Activated CD8-positive, alpha-beta T cell treated with anti-CD3 and anti-CD28 coated beads for 36 hours (primary cell): Measurements from ENCODE around the gene EPS8. TPM values are rescaled to one million over a fixed set of nuclear protein-coding genes. Genes with fewer than 3 reads are reported as not detected.

Experiments used
- ATAC-seq: fragments of 200-7000 bp; cut with Tn5 transposase; one replicate; pipeline ENCODE4 v1.10.0; 2021; ENCODE audit warnings: mild to moderate bottlenecking, moderate library complexity
- CTCF ChIA-PET: fragments of 350-600 bp; sonication (Branson Sonifier 250); formaldehyde crosslinking; loops from one replicate; lab custom pipeline; 2021; ENCODE audit warnings: antibody characterized with exemption; lab: Charles Lee
- POLR2A ChIA-PET: fragments of 350-600 bp; sonication (Branson Sonifier 250); formaldehyde crosslinking; loops from one replicate; lab custom pipeline; 2021; ENCODE audit warnings: antibody characterized with exemption; lab: Charles Lee
- DNase-seq: peaks from one replicate; pipeline ENCODE4 v3.0.0-alpha.2; 2020
- H3K27ac Mint-ChIP-seq: one replicate; pipeline ENCODE4 v1.8.0; 2021; ENCODE audit warnings: mild to moderate bottlenecking, mixed read lengths
- H3K27me3 Mint-ChIP-seq: one replicate; pipeline ENCODE4 v1.8.0; 2021; ENCODE audit warnings: mixed read lengths
- H3K36me3 Mint-ChIP-seq: one replicate; pipeline ENCODE4 v1.8.0; 2021; ENCODE audit warnings: low read depth, mixed read lengths
- H3K4me1 Mint-ChIP-seq: one replicate; pipeline ENCODE4 v1.8.0; 2021; ENCODE audit warnings: low read depth, mixed read lengths
- H3K4me3 Mint-ChIP-seq: one replicate; pipeline ENCODE4 v1.8.0; 2021; ENCODE audit warnings: mild to moderate bottlenecking, moderate library complexity, mixed read lengths
- H3K9me3 Mint-ChIP-seq: one replicate; pipeline ENCODE4 v1.8.0; 2021; ENCODE audit warnings: mixed read lengths
- intact Hi-C: fragments of 100-400 bp; cut with micrococcal nuclease; formaldehyde crosslinking; loops from one replicate; pipeline ENCODE4 v1.10.0; 2022
- total RNA-seq, 2 experiments: library from RNA; stranded (reverse); gene quantifications; one replicate each; pipeline ENCODE4 v1.2.3, GENCODE V29; 2021
- TF ChIP-seq, protein P1 (sequence below): fragments of 200-600 bp; IDR thresholded peaks from one replicate; pipeline ENCODE4 v1.8.0; 2022; ENCODE audit warnings: antibody characterized with exemption, mild to moderate bottlenecking

Gene EPS8
- total RNA-seq, 2 experiments from 2014 or later, result 1.8 to 2.3 TPM

DNA sequence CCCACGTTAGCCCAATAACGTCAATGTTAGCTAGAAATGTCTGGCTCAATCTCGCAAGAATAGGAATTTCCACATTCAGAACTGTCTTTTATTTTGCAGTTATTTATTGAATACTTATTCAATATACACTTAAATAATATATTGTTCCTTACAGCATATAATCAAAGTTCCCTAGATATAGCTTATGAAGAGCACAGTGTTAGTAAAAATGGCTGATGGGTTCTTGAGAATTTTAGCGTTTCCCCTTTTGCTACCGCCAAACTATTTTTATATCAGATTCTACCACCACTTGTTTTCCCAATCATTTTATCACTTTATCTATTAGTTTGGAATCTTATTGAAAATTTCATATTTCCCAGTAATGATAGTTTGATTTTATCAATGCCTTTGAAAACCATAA lies 12.7 kb downstream of the EPS8 start:
- Mint-ChIP-seq H3K27ac (no peak overlapping the region), H3K36me3 (no peaks in the 10 kb centered on the region), H3K4me1 (peaks cover 2% of the 10 kb centered on the region), H3K4me3 (no peak overlapping the region), H3K9me3 (no peaks in the 10 kb centered on the region), H3K27me3 (peaks cover 21% of the 10 kb centered on the region)
- ATAC-seq (no peak), DNase-seq (no peak)
- POLR2A ChIA-PET, result no interaction called here
- TF ChIP-seq, protein P1, sequence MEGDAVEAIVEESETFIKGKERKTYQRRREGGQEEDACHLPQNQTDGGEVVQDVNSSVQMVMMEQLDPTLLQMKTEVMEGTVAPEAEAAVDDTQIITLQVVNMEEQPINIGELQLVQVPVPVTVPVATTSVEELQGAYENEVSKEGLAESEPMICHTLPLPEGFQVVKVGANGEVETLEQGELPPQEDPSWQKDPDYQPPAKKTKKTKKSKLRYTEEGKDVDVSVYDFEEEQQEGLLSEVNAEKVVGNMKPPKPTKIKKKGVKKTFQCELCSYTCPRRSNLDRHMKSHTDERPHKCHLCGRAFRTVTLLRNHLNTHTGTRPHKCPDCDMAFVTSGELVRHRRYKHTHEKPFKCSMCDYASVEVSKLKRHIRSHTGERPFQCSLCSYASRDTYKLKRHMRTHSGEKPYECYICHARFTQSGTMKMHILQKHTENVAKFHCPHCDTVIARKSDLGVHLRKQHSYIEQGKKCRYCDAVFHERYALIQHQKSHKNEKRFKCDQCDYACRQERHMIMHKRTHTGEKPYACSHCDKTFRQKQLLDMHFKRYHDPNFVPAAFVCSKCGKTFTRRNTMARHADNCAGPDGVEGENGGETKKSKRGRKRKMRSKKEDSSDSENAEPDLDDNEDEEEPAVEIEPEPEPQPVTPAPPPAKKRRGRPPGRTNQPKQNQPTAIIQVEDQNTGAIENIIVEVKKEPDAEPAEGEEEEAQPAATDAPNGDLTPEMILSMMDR, result no peak
- intact Hi-C loops, result no loop called here
- CTCF ChIA-PET, result no interaction called here

DNA sequence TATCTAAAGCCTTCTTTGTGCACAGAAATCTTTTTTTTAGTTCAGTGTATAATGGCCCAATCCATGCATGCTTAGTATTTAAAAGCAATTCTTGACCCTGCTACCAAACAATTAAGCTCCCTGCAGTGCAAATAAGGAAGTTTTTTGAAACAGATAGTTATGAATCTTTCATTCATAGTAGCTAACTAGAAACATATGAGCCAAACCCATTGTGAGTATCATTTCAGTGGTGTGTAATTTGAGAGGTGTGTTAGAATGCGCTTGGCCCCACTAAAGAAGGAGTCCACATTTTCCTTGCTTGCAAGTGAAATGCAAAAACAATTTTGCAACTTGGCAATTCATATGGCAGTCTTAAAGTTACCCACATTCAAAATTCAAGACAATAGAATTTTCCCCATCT lies 14.4 kb downstream of the EPS8 start:
- peaks cover 6% of the 10 kb centered on the region for H3K4me1 Mint-ChIP-seq
- POLR2A ChIA-PET, result no interaction called here
- DNase-seq (no peak), ATAC-seq (no peak)
- H3K27ac Mint-ChIP-seq, result no peak overlapping the region
- no peaks in the 10 kb centered on the region for H3K36me3 Mint-ChIP-seq
- H3K4me3 Mint-ChIP-seq, result no peak overlapping the region
- CTCF ChIA-PET, result no interaction called here
- no peaks in the 10 kb centered on the region for H3K9me3 Mint-ChIP-seq
- intact Hi-C loops, result no loop called here
- TF ChIP-seq, protein P1, result no peak
- H3K27me3 Mint-ChIP-seq, result peaks cover 21% of the 10 kb centered on the region

- intact Hi-C loops, result no loop called here
- Mint-ChIP-seq H3K9me3 (no peaks in the 10 kb centered on the region), H3K36me3 (no peaks in the 10 kb centered on the region), H3K27me3 (peaks cover 16% of the 10 kb centered on the region), H3K4me1 (peaks cover 6% of the 10 kb centered on the region), H3K4me3 (no peak overlapping the region), H3K27ac (no peak overlapping the region)
- DNase-seq, result no peak
- ATAC-seq, result no peak
- CTCF ChIA-PET, result interaction anchor here (0.7 to 2.3 kb wide), 10 partner anchors 15 to 188 kb away, joined by 3 to 6 read pairs (median 4); no protein-coding TSS in a partner anchor
- TF ChIP-seq, protein P1, result peak; percentile 39
- POLR2A ChIA-PET, result no interaction called here
These were observed 16.7 kb downstream of the EPS8 start for GRCh38 chr12:15772405-15773018.

GRCh38 chr12:15770581-15770980 lies 18.6 kb downstream of the EPS8 start:
- no peak overlapping the region for H3K27ac Mint-ChIP-seq
- CTCF ChIA-PET, result interaction anchor here (1.1 to 1.9 kb wide), 3 partner anchors 19 to 239 kb away, joined by 3 to 5 read pairs (median 3); partner anchors contain the start of gene EPS8
- POLR2A ChIA-PET, result no interaction called here
- H3K4me3 Mint-ChIP-seq, result no peak overlapping the region
- no peaks in the 10 kb centered on the region for H3K36me3 Mint-ChIP-seq
- no peaks in the 10 kb centered on the region for H3K9me3 Mint-ChIP-seq
- TF ChIP-seq, protein P1, result no peak
- H3K4me1 Mint-ChIP-seq, result peaks cover 6% of the 10 kb centered on the region
- no peak for DNase-seq
- H3K27me3 Mint-ChIP-seq, result peaks cover 10% of the 10 kb centered on the region
- intact Hi-C loops, result no loop called here
- ATAC-seq, result no peak

GRCh38 chr12:15770021-15770420 lies 19.2 kb downstream of the EPS8 start:
- Mint-ChIP-seq H3K4me1 (peaks cover 6% of the 10 kb centered on the region), H3K27me3 (peaks cover 10% of the 10 kb centered on the region), H3K27ac (no peak overlapping the region), H3K9me3 (no peaks in the 10 kb centered on the region), H3K36me3 (no peaks in the 10 kb centered on the region), H3K4me3 (no peak overlapping the region)
- DNase-seq (no peak), ATAC-seq (no peak)
- ChIA-PET POLR2A (no interaction called here), CTCF (interaction anchor here (1.1 to 1.9 kb wide), 3 partner anchors 20 to 238 kb away, joined by 3 to 5 read pairs (median 3); partner anchors contain the start of gene EPS8)
- intact Hi-C loops, result no loop called here
- TF ChIP-seq, protein P1, result no peak
